OCI-LY7 (cell line): ENCODE measurements around the gene GAS7. TPM values are rescaled to one million over a fixed set of nuclear protein-coding genes. Genes with fewer than 3 reads are reported as not detected.

Experiments used
- BruUV-seq: library from RNA; stranded (reverse); fragments of 400-500 nt; replicated peaks from 2 replicates; lab custom pipeline; 2021; lab: Mats Ljungman, UMichigan
- CTCF ChIA-PET: fragments of 300-600 bp; sonication (Branson Sonifier 250); formaldehyde crosslinking; loops from one replicate; lab custom pipeline; 2022; ENCODE audit warnings: antibody characterized with exemption; ENCODE audit not compliant: unreplicated experiment; lab: Charles Lee
- POLR2A ChIA-PET: fragments of 300-600 bp; sonication (Branson Sonifier 250); formaldehyde crosslinking; loops from one replicate; lab custom pipeline; 2022; ENCODE audit warnings: antibody characterized with exemption; lab: Charles Lee
- DNase-seq: peaks from one replicate; pipeline ENCODE4 v3.0.0-alpha.2; 2015; ENCODE audit warnings: low spot score
- H2AFZ ChIP-seq: fragments of 200-600 bp; sonication (generic), shearing (Covaris generic); 2 replicates; pipeline ENCODE4 v1.6.1; 2014; ENCODE audit warnings: mild to moderate bottlenecking, antibody characterized with exemption, low read length, moderate library complexity
- H3K27ac ChIP-seq: fragments of 200-600 bp; sonication (generic); 2 replicates; pipeline ENCODE4 v1.5.1; 2014; ENCODE audit warnings: mixed run types, low read depth, mild to moderate bottlenecking, moderate library complexity, low read length, inconsistent platforms; ENCODE audit not compliant: poor library complexity, severe bottlenecking
- H3K36me3 ChIP-seq: fragments of 200-600 bp; sonication (generic); 2 replicates; pipeline ENCODE4 v1.6.1; 2014; ENCODE audit warnings: mild to moderate bottlenecking, antibody characterized with exemption, low read length, moderate library complexity, mixed read lengths; ENCODE audit not compliant: insufficient read depth
- H3K4me1 ChIP-seq: fragments of 200-600 bp; sonication (generic); 2 replicates; pipeline ENCODE4 v1.5.1; 2014; ENCODE audit warnings: mild to moderate bottlenecking, low read length; ENCODE audit not compliant: insufficient read depth, poor library complexity, severe bottlenecking
- H3K4me2 ChIP-seq: fragments of 200-600 bp; sonication (generic); 2 replicates; pipeline ENCODE4 v1.6.1; 2014; ENCODE audit warnings: mild to moderate bottlenecking, low read length
- H3K4me3 ChIP-seq: fragments of 200-600 bp; sonication (generic); 2 replicates; pipeline ENCODE4 v1.5.1; 2014; ENCODE audit warnings: mild to moderate bottlenecking, low read depth, low read length; ENCODE audit not compliant: poor library complexity, severe bottlenecking
- H3K79me2 ChIP-seq: fragments of 200-600 bp; sonication (generic); 2 replicates; pipeline ENCODE4 v1.6.1; 2016; ENCODE audit warnings: low read depth, mild to moderate bottlenecking, low read length, moderate library complexity, mixed read lengths; ENCODE audit not compliant: insufficient read depth
- H3K9me2 ChIP-seq: fragments of 200-600 bp; sonication (generic); 2 replicates; pipeline ENCODE4 v1.6.1; 2016; ENCODE audit warnings: mild to moderate bottlenecking, low read length, mixed read lengths; ENCODE audit not compliant: insufficient read depth
- H3K9me3 ChIP-seq: fragments of 200-600 bp; sonication (generic); 2 replicates; pipeline ENCODE4 v1.6.1; 2014; ENCODE audit warnings: mild to moderate bottlenecking, mixed run types, low read length, mixed read lengths
- H4K20me1 ChIP-seq: fragments of 200-600 bp; sonication (generic); 2 replicates; pipeline ENCODE4 v1.6.1; 2014; ENCODE audit warnings: mild to moderate bottlenecking, antibody characterized with exemption, low read length, moderate library complexity, mixed read lengths; ENCODE audit not compliant: insufficient read depth
- EZH2phosphoT487 ChIP-seq: fragments of 200-600 bp; sonication (generic); IDR thresholded peaks from 2 replicates; pipeline ENCODE4 v1.6.1; 2018; ENCODE audit warnings: low read depth, borderline replicate concordance, mild to moderate bottlenecking, mixed run types, antibody characterized with exemption, low read length, moderate library complexity, mixed read lengths
- intact Hi-C: fragments of 100-400 bp; cut with micrococcal nuclease; formaldehyde crosslinking; loops from one replicate; pipeline ENCODE4 v1.10.0; 2022; ENCODE audit not compliant: unreplicated experiment
- total RNA-seq, 2 experiments: library from RNA; depleted of rRNA in 1 of 2; stranded (reverse); fragments of >200 nt in 1 of 2; shearing (Covaris generic) in 1 of 2; gene quantifications; 2 replicates each; pipeline ENCODE4 v1.2.3, GENCODE V29; 2014 to 2022
- TF ChIP-seq, protein P1 (sequence below): fragments of 200-600 bp; sonication (generic); conservative IDR thresholded peaks from 2 replicates; pipeline ENCODE4 v1.5.1; 2014; ENCODE audit warnings: mild to moderate bottlenecking, antibody characterized with exemption, low read length, moderate library complexity, mixed read lengths

Gene GAS7
- total RNA-seq, 2 experiments from 2014 or later, result 1.5 TPM; not detected in 1

DNA sequence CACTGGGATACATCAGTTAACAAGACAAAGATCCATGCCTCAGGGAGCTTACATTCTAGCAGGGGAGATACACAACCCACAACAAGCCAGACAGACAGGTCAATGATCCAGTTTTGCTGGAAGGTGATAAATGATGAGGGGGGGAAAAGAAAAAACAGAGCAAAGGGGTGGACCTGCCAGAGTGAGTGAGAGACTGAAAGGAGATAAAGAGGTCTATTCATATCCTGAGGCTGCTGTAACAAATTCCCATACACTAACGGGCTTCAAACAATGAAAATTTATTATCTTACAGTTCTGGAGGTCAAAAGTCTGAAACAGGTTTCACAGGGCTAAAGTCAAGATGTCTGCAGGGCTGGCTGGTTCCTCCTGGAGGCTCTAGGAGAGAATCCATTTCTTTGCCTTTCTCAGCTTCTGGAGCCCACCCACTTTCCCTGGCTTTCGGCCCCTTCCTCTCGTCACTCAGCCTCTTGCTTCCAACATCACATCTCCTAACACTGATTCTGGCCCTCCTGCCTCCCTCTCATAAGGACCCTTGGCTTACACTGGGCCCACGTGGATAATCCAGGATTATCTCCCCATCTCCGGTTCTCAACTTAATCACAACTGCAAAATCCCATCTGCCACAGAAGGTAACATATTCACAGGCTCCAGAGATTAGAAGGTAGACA, 81.5 kb downstream of the GAS7 start:
- Histone ChIP-seq H3K4me2 (no peak overlapping the region), H3K79me2 (no peaks in the 10 kb centered on the region), H3K36me3 (no peaks in the 10 kb centered on the region), H3K4me3 (no peak overlapping the region), H2AFZ (no peak overlapping the region), H3K27ac (no peak overlapping the region), H3K9me3 (no peaks in the 10 kb centered on the region), H3K4me1 (no peaks in the 10 kb centered on the region), H4K20me1 (no peaks in the 10 kb centered on the region), H3K9me2 (no peaks in the 10 kb centered on the region)
- intact Hi-C loops, result no loop called here
- no TSS peak for BruUV-seq
- ChIA-PET POLR2A (no interaction called here), CTCF (no interaction called here)
- DNase-seq, result no peak
- TF ChIP-seq, protein P1, sequence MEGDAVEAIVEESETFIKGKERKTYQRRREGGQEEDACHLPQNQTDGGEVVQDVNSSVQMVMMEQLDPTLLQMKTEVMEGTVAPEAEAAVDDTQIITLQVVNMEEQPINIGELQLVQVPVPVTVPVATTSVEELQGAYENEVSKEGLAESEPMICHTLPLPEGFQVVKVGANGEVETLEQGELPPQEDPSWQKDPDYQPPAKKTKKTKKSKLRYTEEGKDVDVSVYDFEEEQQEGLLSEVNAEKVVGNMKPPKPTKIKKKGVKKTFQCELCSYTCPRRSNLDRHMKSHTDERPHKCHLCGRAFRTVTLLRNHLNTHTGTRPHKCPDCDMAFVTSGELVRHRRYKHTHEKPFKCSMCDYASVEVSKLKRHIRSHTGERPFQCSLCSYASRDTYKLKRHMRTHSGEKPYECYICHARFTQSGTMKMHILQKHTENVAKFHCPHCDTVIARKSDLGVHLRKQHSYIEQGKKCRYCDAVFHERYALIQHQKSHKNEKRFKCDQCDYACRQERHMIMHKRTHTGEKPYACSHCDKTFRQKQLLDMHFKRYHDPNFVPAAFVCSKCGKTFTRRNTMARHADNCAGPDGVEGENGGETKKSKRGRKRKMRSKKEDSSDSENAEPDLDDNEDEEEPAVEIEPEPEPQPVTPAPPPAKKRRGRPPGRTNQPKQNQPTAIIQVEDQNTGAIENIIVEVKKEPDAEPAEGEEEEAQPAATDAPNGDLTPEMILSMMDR, result no peak

DNA sequence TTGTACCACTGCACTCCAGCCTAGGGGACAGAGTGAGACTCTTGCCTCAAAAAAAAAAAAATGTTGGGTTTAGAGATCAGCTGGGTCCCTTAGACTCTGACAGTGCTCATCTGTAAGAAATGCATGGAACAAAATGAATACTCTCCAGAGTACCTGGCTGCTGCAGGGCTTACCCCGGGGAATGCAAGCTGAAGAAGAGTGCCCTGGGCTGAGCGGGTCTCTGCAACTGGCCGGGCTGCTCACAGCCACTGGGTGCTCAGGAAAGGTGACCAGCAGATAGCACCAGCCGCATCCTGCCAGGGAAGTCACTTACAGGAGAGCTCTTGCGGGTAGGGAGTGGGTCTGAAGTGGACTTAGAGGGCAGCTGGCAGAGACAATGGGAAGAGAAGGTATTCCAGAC, 82.1 kb downstream of the GAS7 start:
- no peaks in the 10 kb centered on the region for H3K9me2 ChIP-seq
- BruUV-seq, result no TSS peak
- no peak for TF ChIP-seq EZH2phosphoT487
- TF ChIP-seq, protein P1, result no peak
- no peak overlapping the region for H3K4me2 ChIP-seq
- H4K20me1 ChIP-seq, result no peaks in the 10 kb centered on the region
- POLR2A ChIA-PET, result interaction anchor here (0.5 kb wide), 1 partner anchor 889 kb away, joined by 3 read pairs; no protein-coding TSS in a partner anchor
- no peaks in the 10 kb centered on the region for H3K4me1 ChIP-seq
- intact Hi-C loops, result no loop called here
- CTCF ChIA-PET, result no interaction called here
- no peaks in the 10 kb centered on the region for H3K9me3 ChIP-seq
- no peak overlapping the region for H3K27ac ChIP-seq
- no peak overlapping the region for H2AFZ ChIP-seq
- H3K79me2 ChIP-seq, result no peaks in the 10 kb centered on the region
- H3K4me3 ChIP-seq, result no peak overlapping the region
- no peaks in the 10 kb centered on the region for H3K36me3 ChIP-seq
- no peak for DNase-seq

DNA sequence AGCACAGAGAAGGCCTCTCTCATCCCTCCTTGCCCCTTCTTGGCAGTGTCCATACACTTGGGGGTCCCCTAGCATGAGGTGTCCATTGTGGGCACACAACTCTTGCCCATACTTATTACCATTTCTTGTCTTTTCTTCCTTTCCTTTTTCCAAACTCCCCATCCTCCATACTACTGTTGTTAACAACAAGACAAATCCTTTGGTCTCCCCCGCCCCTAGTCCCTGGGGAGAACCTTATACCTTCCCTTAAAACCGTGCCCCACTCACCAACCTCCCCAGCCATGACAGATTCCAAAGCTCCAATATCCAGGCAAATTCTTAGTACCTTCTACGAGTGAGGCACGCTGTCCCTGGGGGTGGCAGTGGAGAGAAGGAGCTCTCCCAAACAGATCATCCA, 82.9 kb downstream of the GAS7 start:
- BruUV-seq, result no TSS peak
- no peaks in the 10 kb centered on the region for H3K4me1 ChIP-seq
- no peak for DNase-seq
- ChIA-PET CTCF (no interaction called here), POLR2A (no interaction called here)
- no peak overlapping the region for H3K4me2 ChIP-seq
- intact Hi-C loops, result no loop called here
- TF ChIP-seq, protein P1, result no peak
- no peak for TF ChIP-seq EZH2phosphoT487
- no peak overlapping the region for H2AFZ ChIP-seq
- H3K27ac ChIP-seq, result no peak overlapping the region
- H3K79me2 ChIP-seq, result no peaks in the 10 kb centered on the region
- no peak overlapping the region for H3K4me3 ChIP-seq
- no peaks in the 10 kb centered on the region for H4K20me1 ChIP-seq
- H3K36me3 ChIP-seq, result no peaks in the 10 kb centered on the region
- H3K9me3 ChIP-seq, result no peaks in the 10 kb centered on the region
- no peaks in the 10 kb centered on the region for H3K9me2 ChIP-seq
